ENCODE results near the gene CCDC149.

Gene CCDC149

DNA sequence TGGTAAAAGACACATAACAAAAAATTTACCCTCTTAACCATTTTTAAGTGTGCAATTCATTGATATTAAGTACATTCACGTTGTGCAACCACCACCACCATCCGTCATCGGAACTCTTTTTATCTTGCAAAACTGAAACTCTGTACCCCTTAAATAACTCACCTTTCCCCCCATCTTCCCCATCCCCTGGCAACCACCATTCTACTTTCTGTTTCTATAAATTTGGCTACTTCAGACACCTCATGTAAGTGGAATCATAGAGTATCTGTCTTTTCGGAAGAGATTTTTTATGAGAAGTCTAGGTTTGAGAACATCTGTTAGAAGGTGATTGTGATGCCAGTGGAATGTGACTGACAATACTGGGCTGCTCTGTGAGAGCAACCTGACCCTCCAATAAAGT, 39.8 kb upstream of the CCDC149 start:
- H3K27me3 ChIP-seq (ENCODE audit: insufficient read depth, low read length): no peaks in the 10 kb centered on the region
- no peak overlapping the region for H3K27ac ChIP-seq (ENCODE audit: low read depth, low read length)
- no peak overlapping the region for H2BK120ac ChIP-seq (ENCODE audit: insufficient read depth, low read length, poor library complexity)
- no peak overlapping the region for H4K91ac ChIP-seq (ENCODE audit: low read depth, low read length)
- no peak overlapping the region for H3K14ac ChIP-seq (ENCODE audit: low read length)
- no peak overlapping the region for H2BK5ac ChIP-seq (ENCODE audit: low read depth, low read length, poor library complexity)
- H2AK5ac ChIP-seq (ENCODE audit: low read length): no peak overlapping the region
- no peak overlapping the region for H4K12ac ChIP-seq (ENCODE audit: low read depth, low read length)
- no peak overlapping the region for H3K23ac ChIP-seq (ENCODE audit: low read length)
- H3K9ac ChIP-seq (ENCODE audit: low read length): no peak overlapping the region
- H3K9me3 ChIP-seq (ENCODE audit: insufficient read depth, low read depth, low read length): no peaks in the 10 kb centered on the region
- no peak overlapping the region for H3K4me2 ChIP-seq (ENCODE audit: low read length)
- H3K4me3 ChIP-seq (ENCODE audit: low read depth, low read length): no peak overlapping the region
- no peak overlapping the region for H4K8ac ChIP-seq (ENCODE audit: low read depth, low read length)
- DNase-seq: no peak
- 100% methylated on average over 1 of the region's 4 CpGs for whole genome bisulfite sequencing (ENCODE audit: extremely low coverage, insufficient coverage, insufficient read length)
- H2AFZ ChIP-seq (ENCODE audit: insufficient read depth, low read length, poor library complexity): no peak overlapping the region
- no peaks in the 10 kb centered on the region for H3K79me1 ChIP-seq (ENCODE audit: low read length)
- H3K4me1 ChIP-seq (ENCODE audit: control insufficient read depth in 1 of 2, insufficient read depth in 2 of 2, low read length in 2 of 2): peaks cover 2 to 4% of the 10 kb centered on the region in 2 experiments
- no peak overlapping the region for H3K18ac ChIP-seq (ENCODE audit: low read length)
- H2BK12ac ChIP-seq (ENCODE audit: low read length): no peak overlapping the region
- no peaks in the 10 kb centered on the region for H3K36me3 ChIP-seq (ENCODE audit: control insufficient read depth in 1 of 2, insufficient read depth in 2 of 2, low read length in 2 of 2)
- H3K4ac ChIP-seq (ENCODE audit: low read depth, low read length): no peak overlapping the region
- H3K79me2 ChIP-seq (ENCODE audit: control insufficient read depth, insufficient read depth, low read length, poor library complexity): no peaks in the 10 kb centered on the region

DNA sequence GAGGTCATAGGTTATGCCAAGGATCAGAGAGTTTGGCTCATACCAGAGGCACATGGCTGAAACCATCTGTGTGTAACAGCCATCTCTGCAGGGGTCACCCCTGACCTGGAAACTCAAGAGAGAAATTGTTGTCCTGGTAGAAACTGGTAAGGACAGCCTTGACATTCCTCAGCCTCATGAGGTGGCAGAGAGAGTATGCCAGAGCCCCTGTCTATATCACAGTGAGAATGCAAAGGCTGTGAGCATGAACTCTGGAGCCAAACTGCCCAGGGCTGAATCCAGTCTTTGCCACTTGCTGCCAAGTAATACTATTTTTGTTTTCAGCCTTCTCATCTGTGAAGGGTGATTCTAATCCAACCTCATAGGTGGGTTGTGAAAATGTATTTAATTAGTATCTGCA, 37.1 kb upstream of the CCDC149 start:
- no peak for DNase-seq
- H3K36me3 ChIP-seq (ENCODE audit: control insufficient read depth in 1 of 2, insufficient read depth in 2 of 2, low read length in 2 of 2): no peaks in the 10 kb centered on the region
- no peak overlapping the region for H4K91ac ChIP-seq (ENCODE audit: low read depth, low read length)
- H3K4me1 ChIP-seq (ENCODE audit: control insufficient read depth in 1 of 2, insufficient read depth in 2 of 2, low read length in 2 of 2): peaks cover 2 to 4% of the 10 kb centered on the region in 2 experiments
- no peak overlapping the region for H3K4me2 ChIP-seq (ENCODE audit: low read length)
- no peaks in the 10 kb centered on the region for H3K27me3 ChIP-seq (ENCODE audit: insufficient read depth, low read length)
- no peaks in the 10 kb centered on the region for H3K79me1 ChIP-seq (ENCODE audit: low read length)
- no peak overlapping the region for H2BK120ac ChIP-seq (ENCODE audit: insufficient read depth, low read length, poor library complexity)
- H2AK5ac ChIP-seq (ENCODE audit: low read length): no peak overlapping the region
- H3K9me3 ChIP-seq (ENCODE audit: insufficient read depth, low read depth, low read length): no peaks in the 10 kb centered on the region
- no peak overlapping the region for H4K8ac ChIP-seq (ENCODE audit: low read depth, low read length)
- H3K18ac ChIP-seq (ENCODE audit: low read length): no peak overlapping the region
- H3K4ac ChIP-seq (ENCODE audit: low read depth, low read length): no peak overlapping the region
- no peak overlapping the region for H4K12ac ChIP-seq (ENCODE audit: low read depth, low read length)
- no peak overlapping the region for H3K14ac ChIP-seq (ENCODE audit: low read length)
- H2BK12ac ChIP-seq (ENCODE audit: low read length): no peak overlapping the region
- no peak overlapping the region for H3K9ac ChIP-seq (ENCODE audit: low read length)
- H3K4me3 ChIP-seq (ENCODE audit: low read depth, low read length): no peak overlapping the region
- no peak overlapping the region for H3K27ac ChIP-seq (ENCODE audit: low read depth, low read length)
- no peak overlapping the region for H2AFZ ChIP-seq (ENCODE audit: insufficient read depth, low read length, poor library complexity)
- H2BK5ac ChIP-seq (ENCODE audit: low read depth, low read length, poor library complexity): no peak overlapping the region
- H3K23ac ChIP-seq (ENCODE audit: low read length): no peak overlapping the region
- H3K79me2 ChIP-seq (ENCODE audit: control insufficient read depth, insufficient read depth, low read length, poor library complexity): no peaks in the 10 kb centered on the region

DNA sequence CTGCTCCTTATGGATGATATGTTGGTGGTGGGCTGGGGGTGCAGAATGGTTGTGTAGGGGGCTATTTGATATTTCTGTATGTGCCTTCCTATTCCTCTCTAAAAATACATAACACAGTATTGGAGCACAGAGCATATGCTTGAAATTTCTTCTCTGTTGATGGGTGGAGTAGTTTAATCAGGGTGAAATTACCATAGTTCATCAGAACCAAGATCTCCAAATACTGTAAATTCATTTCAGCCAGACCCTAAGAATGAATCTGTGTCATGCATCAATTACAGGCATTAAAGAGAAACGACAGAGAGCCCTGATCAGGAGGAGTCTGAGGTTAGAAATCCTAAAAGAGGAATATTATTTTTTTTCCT, 25.1 kb upstream of the CCDC149 start:
- Histone ChIP-seq H2AK5ac (ENCODE audit: low read length) (no peak overlapping the region), H3K79me2 (ENCODE audit: control insufficient read depth, insufficient read depth, low read length, poor library complexity) (no peaks in the 10 kb centered on the region), H3K36me3 (ENCODE audit: control insufficient read depth in 1 of 2, insufficient read depth in 2 of 2, low read length in 2 of 2) (no peaks in the 10 kb centered on the region), H3K18ac (ENCODE audit: low read length) (no peak overlapping the region), H3K4me2 (ENCODE audit: low read length) (no peak overlapping the region), H3K9ac (ENCODE audit: low read length) (no peak overlapping the region), H4K91ac (ENCODE audit: low read depth, low read length) (no peak overlapping the region), H3K79me1 (ENCODE audit: low read length) (no peaks in the 10 kb centered on the region), H2BK12ac (ENCODE audit: low read length) (no peak overlapping the region), H2BK120ac (ENCODE audit: insufficient read depth, low read length, poor library complexity) (no peak overlapping the region), H3K23ac (ENCODE audit: low read length) (no peak overlapping the region), H4K8ac (ENCODE audit: low read depth, low read length) (no peak overlapping the region), H2BK5ac (ENCODE audit: low read depth, low read length, poor library complexity) (no peak overlapping the region), H3K4me1 (ENCODE audit: control insufficient read depth in 1 of 2, insufficient read depth in 2 of 2, low read length in 2 of 2) (no peaks in the 10 kb centered on the region), H3K4ac (ENCODE audit: low read depth, low read length) (no peak overlapping the region), H4K12ac (ENCODE audit: low read depth, low read length) (no peak overlapping the region), H3K9me3 (ENCODE audit: insufficient read depth, low read depth, low read length) (peaks cover 8% of the 10 kb centered on the region), H3K27ac (ENCODE audit: low read depth, low read length) (no peak overlapping the region), H3K27me3 (ENCODE audit: insufficient read depth, low read length) (no peaks in the 10 kb centered on the region), H3K14ac (ENCODE audit: low read length) (no peak overlapping the region), H2AFZ (ENCODE audit: insufficient read depth, low read length, poor library complexity) (no peak overlapping the region), H3K4me3 (ENCODE audit: low read depth, low read length) (no peak overlapping the region)
- WGBS (ENCODE audit: extremely low coverage, insufficient coverage, insufficient read length): no CpG with 5 or more reads among the region's 1 CpG
- no peak for DNase-seq

DNA sequence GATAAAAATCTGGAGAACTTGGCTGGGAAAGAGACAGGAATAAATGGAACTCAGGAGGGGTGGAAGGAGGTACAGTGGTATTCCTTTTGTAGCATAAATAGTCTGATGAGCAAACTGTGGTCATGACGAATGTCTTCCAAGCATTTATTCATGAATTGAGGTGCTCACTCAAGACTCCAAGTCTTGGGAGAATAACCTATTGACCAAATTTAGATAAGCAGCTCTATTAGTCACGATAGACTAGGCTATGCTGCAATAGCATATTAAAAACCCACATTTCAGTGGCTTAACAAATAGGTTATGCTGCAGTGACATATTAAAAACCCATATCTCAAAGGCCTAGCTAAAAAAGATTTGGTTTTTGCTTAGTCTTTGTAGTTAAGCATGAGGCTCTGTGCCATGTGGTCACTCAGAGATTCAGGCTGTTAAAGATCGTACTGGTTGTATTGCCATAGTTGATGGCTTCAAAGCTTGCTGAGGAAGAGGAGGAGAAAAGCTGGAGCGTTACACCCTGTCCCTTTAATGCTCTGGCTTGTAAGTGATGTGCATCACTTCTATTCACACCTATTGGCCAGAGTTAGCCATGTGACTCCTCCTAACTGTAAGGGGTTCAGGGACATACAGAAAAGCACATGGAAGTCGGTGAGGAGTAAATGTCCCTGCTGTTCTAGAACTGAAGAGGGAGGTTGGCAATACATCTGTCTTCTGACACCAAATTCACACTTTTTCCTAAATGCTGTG, 24.5 kb upstream of the CCDC149 start:
- H3K79me2 ChIP-seq (ENCODE audit: control insufficient read depth, insufficient read depth, low read length, poor library complexity): no peaks in the 10 kb centered on the region
- H3K23ac ChIP-seq (ENCODE audit: low read length): no peak overlapping the region
- H2AFZ ChIP-seq (ENCODE audit: insufficient read depth, low read length, poor library complexity): no peak overlapping the region
- H3K9me3 ChIP-seq (ENCODE audit: insufficient read depth, low read depth, low read length): peaks cover 8% of the 10 kb centered on the region
- no peak for DNase-seq
- H3K14ac ChIP-seq (ENCODE audit: low read length): no peak overlapping the region
- H3K9ac ChIP-seq (ENCODE audit: low read length): no peak overlapping the region
- no peak overlapping the region for H2BK12ac ChIP-seq (ENCODE audit: low read length)
- no peaks in the 10 kb centered on the region for H3K4me1 ChIP-seq (ENCODE audit: control insufficient read depth in 1 of 2, insufficient read depth in 2 of 2, low read length in 2 of 2)
- no peak overlapping the region for H2BK120ac ChIP-seq (ENCODE audit: insufficient read depth, low read length, poor library complexity)
- no peak overlapping the region for H2BK5ac ChIP-seq (ENCODE audit: low read depth, low read length, poor library complexity)
- H3K4me3 ChIP-seq (ENCODE audit: low read depth, low read length): no peak overlapping the region
- WGBS (ENCODE audit: extremely low coverage, insufficient coverage, insufficient read length): no CpG with 5 or more reads among the region's 5 CpGs
- H3K4ac ChIP-seq (ENCODE audit: low read depth, low read length): no peak overlapping the region
- H2AK5ac ChIP-seq (ENCODE audit: low read length): no peak overlapping the region
- H4K8ac ChIP-seq (ENCODE audit: low read depth, low read length): no peak overlapping the region
- H3K79me1 ChIP-seq (ENCODE audit: low read length): no peaks in the 10 kb centered on the region
- H3K36me3 ChIP-seq (ENCODE audit: control insufficient read depth in 1 of 2, insufficient read depth in 2 of 2, low read length in 2 of 2): no peaks in the 10 kb centered on the region
- no peak overlapping the region for H3K18ac ChIP-seq (ENCODE audit: low read length)
- no peak overlapping the region for H3K4me2 ChIP-seq (ENCODE audit: low read length)
- H4K12ac ChIP-seq (ENCODE audit: low read depth, low read length): no peak overlapping the region
- no peak overlapping the region for H4K91ac ChIP-seq (ENCODE audit: low read depth, low read length)
- no peak overlapping the region for H3K27ac ChIP-seq (ENCODE audit: low read depth, low read length)
- no peaks in the 10 kb centered on the region for H3K27me3 ChIP-seq (ENCODE audit: insufficient read depth, low read length)
